Sigmoid colon (tissue), 4 donors: ENCODE measurements around the gene ELMO1.

Experiments
- EP300 ChIP-seq, 4 donors: sonication (generic); formaldehyde crosslinking; IDR thresholded peaks; one replicate each; pipeline ENCODE4 v1.6.1; 2017; ENCODE audit warnings: antibody characterized with exemption in 4 of 4
- POLR2A ChIP-seq, 2 donors: fragments of 450-650 bp; IDR thresholded peaks; one replicate each; pipeline ENCODE4 v1.6.1; 2016; ENCODE audit warnings: antibody characterized with exemption in 2 of 2, mild to moderate bottlenecking in 2 of 2, moderate library complexity in 2 of 2
- TF ChIP-seq, protein P1 (sequence below), 4 experiments: fragments of 450-650 bp in 3 of 4; fragments of 200-600 bp in 1 of 4; IDR thresholded peaks; one replicate each; pipeline ENCODE4 v1.5.1; 2016 to 2019; ENCODE audit warnings: antibody characterized with exemption in 4 of 4, mild to moderate bottlenecking in 3 of 4, moderate library complexity in 2 of 4

DNA sequence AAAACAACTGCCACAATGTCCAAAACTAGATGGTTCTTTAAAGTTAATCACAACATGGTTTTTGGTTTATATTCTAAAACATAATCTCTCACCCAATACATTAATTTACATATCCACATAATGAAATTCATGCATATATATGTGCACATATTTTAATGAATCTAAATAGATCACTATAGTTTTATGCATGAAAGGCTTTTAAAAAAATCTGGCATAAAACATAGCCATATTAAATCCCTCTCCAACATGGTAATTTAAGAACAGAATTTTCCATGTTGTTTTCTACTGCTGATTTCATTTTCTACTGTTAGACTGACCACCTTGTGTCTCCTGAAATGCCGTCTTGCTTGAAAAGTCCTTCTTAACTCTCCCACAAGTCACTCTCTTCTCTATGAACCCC, 528.2 kb downstream of the ELMO1 start:
- TF ChIP-seq, protein P1, sequence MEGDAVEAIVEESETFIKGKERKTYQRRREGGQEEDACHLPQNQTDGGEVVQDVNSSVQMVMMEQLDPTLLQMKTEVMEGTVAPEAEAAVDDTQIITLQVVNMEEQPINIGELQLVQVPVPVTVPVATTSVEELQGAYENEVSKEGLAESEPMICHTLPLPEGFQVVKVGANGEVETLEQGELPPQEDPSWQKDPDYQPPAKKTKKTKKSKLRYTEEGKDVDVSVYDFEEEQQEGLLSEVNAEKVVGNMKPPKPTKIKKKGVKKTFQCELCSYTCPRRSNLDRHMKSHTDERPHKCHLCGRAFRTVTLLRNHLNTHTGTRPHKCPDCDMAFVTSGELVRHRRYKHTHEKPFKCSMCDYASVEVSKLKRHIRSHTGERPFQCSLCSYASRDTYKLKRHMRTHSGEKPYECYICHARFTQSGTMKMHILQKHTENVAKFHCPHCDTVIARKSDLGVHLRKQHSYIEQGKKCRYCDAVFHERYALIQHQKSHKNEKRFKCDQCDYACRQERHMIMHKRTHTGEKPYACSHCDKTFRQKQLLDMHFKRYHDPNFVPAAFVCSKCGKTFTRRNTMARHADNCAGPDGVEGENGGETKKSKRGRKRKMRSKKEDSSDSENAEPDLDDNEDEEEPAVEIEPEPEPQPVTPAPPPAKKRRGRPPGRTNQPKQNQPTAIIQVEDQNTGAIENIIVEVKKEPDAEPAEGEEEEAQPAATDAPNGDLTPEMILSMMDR (IDR thresholded peaks at IDR 0.05): no peak
- TF ChIP-seq EP300 (IDR thresholded peaks at IDR 0.05) (no peak), POLR2A (IDR thresholded peaks at IDR 0.05) (no peak)
